ENCODE data around the gene WDR46.
A peak's percentile ranks its signal among the peaks of the same experiment; 100 is the strongest.

The WDR46 gene

DNA sequence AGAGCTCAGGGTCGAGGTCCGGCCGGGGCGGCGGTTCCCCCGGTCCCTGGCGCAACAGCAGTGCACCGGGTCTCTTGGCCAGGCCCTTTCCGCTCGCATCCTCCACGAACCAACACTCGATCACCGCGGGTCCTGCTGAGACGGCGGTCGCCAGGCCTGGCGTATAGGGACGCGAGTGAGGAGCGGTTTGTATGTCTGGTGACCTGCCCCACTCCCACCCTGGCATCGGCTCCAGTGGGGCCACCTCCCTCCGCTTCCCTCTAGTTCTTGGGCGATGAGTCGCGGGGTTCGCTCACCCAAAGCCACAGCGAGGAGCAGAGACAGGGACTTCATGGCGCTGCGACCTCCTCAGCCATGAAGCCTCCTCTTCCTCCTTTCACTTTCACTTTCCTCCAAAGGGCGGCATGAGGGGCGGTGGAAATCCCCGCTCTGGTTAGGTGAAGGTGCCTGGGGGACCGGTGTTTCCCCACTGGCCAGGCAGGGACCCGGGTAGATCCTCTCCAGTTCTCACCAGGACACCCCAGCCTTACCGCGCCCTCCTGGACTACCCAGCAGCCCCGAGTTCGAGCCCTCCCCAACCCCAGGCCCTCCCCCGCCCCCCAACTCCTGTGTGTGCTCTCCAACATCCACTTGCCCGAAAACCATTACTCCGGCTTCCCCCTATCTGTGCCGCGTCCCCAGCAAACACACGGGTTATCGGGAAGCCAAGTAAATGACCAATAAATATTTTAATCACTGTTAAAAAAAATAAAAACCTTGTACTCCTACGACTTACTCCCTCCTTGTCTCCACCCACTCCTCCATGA is 24.9 kb upstream of the WDR46 start, which contains the start of gene TAPBP:
TAPBP (minus strand) TSS at position 370 of the 806 bp plus-strand sequence; CDS start at position 333, 37 bp downstream.
- peak; percentile 85 to 92 (median 92) for DNase-seq

DNA sequence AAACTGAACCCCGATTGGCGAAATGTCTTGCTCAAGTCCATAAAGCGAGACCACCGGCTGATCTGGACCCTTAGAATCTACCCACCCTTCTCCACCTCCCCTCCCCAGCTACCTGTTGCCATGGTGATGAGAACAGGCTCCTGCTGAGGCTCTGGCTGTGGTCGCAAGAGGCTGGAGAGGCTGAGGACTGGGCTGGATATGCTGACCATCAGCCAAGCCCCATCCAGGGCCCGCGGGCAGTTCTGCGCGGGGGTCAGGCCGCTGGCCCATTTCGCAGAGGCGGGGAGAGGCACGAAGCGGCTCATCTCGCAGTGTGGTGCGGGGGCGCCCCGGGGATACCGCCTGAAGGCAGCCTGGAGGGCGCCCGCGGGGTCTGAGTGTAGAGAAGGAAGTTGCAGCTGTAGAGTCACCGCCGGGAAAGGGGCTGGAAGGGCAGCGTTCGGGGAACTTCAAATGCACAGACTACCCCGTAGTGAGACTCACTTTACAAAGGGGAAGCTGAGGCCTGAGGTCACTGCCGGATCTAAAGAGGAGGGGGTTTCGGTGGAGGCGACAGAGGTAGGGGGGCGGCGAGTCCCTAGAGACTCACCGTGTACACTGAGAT is 24.2 kb upstream of the WDR46 start:
- DNase-seq = peak; percentile 94 to 96 (median 95)

DNA sequence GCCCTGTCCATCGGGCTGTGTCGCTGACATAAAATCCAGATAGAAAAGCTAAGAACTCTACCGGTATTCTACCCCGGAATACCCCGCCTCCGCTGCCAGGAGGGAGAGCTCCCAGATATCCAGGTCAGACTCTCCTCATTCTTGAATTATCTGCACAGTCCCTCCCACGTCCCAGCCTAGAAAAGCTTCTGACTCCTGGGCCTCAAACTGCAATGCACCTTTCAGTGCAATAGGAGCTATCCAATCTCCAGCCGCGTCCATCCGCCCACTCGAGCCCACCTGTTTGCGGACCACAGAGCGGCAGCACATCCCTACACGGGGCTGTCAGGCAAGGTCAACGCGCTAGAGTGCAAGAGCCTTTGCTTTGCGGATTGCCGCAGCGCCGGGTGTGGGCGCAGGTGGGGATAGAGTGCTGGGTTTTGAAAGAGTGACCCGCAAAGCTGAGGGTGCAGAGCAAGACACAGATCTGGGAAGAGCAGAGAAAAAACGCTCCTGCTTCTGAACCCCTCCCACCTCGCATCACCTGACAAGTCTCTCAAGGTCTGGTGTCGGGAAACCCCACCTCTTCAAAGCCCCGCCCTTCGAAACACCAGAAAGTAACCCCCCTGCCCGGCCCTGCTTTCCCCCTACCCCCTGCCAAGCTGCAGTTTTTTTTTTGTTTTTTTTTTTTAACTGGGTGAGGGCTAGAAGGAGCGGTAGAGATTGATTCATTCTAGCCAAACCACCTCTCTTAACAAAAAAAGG is 23.5 kb upstream of the WDR46 start:
- DNase-seq = peak; percentile 67 to 84 (median 71)

DNA sequence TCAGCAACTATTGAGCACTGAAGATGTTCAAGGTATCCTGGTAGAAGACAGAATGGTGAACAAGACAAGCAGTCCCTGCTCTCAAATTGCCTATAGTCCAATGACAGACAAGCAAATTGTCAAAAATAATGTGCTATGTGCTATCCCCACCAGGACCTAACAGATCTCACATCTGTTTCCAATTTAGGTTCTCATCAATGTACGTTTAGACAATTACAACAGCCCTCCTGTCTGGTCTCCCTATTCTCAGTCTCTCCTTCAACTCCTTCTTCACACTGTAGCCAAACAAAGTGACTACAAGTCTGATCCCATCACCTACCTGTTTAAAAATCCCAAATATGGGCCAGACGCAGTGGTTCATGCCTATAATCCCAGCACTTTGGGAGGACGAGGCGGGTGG is 17.3 kb upstream of the WDR46 start:
- DNase-seq = no peak

DNA sequence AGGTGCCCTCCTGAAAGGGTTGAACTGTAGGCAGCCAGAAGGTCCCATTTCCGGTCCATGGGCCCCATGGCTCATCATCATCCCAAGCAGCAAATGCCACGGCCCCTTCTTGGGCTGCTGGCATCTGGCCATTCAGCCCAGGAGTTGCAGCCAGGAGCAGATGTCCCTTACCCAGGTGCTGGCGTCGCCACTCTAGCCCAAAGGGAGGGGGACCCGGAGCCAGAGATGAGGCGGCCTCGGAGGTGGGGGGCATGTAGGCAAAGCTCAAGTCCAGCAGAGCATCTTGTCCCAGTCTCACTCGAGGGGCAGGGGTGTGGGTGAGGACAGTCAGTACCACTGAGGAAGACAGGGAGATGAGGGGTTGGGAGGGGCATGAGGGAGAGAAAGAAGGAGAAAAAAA is 16.0 kb upstream of the WDR46 start:
- DNase-seq = no peak

DNA sequence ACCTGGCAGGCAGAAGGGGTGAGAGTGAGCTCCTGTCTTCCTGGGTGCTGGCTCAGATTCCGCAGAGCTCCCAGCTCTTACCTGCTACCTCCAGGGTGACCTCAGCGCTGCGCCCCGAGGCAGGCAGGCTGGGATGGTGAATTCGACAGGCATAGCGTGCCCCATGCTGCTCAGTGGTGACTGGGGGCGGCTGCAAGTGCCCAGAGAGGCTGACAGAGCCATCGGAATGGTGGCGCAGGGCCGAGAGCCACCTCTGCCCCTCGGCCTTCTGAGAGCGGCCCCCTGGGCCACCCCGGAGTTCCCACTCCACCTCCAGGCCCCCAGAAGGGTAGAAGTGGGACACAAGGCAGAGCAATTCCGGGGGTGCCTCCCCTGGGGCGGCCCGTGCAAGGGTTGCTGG is 15.2 kb upstream of the WDR46 start:
- DNase-seq = no peak

DNA sequence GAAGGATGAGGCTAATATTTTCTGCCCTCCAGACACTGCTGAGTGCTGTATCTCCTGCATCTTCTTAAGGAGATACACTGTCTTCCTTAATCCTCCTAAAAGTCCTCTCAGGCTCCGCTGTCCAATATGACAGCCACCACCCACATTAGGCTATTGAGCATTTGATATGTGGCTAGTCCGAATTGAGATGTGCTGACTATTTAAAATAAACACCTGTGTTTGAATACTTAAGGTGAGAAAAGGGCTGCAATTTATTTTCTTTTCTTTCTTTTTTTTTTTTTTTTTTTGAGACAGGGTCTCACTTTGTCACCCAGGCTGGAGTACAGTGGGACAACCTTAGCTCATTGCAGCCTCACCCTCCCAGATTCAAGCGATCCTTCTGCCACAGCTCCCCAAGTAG is 12.8 kb upstream of the WDR46 start:
- DNase-seq = no peak

DNA sequence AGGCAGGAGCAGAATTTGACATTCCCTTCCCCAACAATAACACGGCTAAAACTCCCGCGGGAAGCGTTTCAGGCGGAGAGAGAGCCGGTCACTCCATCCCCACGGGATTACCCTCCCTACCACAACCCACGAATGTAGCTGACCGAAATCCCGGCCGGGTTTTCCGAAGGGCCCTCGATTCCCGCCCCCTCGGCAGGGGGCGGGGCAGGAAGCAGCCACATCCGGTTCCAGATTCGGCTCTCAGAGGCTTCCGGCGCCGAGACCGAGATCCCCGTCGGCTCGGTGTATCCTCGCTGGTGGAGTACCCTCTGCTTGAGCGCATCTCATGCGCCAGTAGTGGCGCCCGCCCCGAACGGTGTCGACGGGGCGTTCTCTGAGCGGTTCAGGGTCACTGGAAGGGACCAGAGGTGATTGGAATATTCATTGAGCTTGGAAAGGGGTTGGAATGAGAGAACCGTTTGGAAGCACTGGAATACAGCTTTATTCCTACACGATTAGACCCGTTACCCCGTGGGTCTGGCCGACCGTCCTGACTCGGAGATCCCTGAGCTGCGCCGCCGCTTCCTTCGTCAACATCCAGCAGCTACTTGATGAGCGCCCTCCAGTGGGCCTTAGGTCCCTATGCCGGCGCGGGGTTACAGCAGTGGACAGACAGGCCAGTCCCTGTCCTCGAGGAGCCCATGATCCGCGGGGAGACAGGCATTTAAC is 10.4 kb upstream of the WDR46 start:
- peak; percentile 97 to 99 (median 98) for DNase-seq

DNA sequence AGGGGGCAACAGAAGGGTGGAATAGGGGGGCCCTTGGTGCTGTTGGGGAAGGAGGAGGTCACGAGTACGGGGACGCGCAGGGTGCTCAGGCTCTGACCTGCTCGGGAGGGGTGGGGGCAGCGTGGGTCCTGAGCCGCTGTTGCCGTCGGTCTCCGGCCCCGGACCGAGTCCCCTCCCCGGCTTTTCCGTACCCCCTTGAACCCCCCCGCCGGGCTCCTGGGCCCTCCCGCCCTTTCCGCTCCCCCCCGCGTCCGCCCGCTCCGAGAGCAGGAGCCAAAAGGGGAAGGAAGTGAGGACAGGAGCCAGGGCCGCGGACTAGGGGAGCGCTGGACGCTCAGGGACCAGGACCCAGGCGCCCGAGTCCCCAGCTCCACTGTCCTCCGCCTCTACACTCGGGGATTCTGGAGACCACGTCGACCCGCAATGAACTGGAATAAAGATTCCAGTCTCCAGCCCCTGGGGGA is 9.8 kb upstream of the WDR46 start, which contains the start of gene RGL2:
RGL2 (minus strand) TSS at position 170 of the 464 bp plus-strand sequence. CDS start 332 bp downstream, outside the sequence.
- peak; percentile 63 to 82 (median 68) for DNase-seq

DNA sequence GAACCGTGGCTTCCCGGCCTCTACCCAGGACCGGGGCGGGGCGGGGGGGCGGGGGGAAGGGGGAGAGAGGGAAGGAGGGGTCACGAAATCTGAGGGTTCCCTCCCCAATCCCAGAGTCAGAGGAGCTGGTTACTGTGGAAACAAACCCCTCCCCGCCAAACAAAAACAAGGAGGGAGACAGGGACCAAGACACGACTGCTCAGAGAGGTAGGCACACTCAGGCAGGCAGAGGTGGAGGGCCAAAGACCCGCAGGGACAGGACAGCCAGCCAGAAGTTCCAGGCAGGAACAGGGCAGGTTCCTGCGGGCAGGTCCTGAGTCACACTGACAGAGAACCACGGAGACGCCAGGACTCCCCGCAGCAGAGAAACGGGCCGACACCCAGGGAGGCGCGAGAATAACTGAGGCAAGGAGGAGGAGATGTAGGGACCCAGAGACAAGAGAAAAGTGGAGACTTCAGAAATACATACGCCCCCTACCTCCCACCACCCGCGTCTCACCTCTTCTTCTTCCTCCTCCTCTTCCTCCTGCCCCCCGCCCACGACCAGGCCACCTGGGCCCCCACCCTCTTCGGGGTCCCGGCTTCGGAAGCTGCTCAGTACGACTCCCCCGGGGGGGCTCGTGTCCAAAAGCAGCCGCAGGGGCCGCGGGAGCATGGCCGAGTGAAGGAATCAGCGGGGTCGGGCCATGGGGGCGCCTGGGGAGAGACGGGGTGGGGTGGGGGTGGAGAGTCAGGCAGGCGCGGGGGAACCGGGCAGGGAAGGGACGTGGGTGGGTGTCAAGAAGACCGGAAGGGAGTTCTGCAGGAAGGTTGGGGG is 9.1 kb upstream of the WDR46 start:
- DNase-seq = peak; percentile 76 to 81 (median 79)

DNA sequence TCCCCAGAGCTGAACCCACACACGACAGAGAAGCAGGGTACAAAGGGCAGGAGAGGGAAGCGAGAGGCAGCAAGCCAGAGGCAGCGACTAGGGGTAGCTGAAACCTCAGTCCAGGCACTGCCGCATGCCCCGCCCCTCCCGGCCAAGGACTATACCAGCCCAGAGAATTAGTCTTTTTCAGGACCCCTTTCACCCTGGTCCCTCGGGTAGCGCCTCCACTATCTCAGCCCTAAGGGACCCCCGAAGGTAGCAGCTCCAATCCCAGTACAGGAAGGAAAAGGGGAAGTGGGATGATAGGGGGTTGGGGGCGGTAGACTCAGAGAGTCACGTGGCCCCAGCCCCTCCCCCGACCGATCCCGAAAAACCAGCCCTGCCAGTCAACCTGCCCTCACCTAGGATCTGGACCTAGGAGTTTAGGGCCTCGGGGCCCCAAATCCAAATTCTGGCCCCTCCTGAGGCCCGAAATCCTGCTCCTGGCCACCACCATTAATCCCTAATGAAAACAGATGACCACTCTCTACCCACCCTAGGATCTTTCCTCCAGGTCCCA is 8.4 kb upstream of the WDR46 start:
- DNase-seq = peak in 2 of 3 donors; percentile 44 to 52

DNA sequence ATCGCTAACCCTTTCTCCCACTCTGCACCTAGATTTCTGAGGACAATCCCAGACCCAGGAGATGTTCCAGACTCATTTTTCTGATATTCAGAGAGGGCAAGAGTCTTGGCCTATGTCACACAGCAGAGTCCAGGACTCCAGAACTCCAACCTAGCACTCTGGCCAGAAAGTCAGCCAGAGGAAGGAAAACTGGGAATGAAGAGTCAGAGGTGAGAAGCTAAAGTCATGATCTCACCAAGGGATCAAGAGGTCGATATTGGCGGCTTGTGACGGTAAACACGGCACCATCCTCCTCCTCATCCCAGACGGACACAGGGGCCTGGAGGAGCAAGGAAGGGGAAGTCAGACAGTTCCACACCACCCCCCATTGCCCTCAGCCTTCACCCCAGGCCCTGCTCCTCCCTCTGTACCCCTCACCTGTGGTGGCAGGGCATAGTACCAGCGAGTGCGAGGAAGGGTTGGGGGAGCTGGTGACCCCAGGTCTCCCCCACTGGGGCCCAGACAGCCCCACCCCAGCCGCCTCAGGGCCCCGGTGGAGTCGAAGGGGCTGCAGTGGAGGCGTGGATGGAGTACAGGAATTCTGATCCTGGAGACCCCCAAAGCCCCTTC is 7.9 kb upstream of the WDR46 start:
- no peak for DNase-seq

DNA sequence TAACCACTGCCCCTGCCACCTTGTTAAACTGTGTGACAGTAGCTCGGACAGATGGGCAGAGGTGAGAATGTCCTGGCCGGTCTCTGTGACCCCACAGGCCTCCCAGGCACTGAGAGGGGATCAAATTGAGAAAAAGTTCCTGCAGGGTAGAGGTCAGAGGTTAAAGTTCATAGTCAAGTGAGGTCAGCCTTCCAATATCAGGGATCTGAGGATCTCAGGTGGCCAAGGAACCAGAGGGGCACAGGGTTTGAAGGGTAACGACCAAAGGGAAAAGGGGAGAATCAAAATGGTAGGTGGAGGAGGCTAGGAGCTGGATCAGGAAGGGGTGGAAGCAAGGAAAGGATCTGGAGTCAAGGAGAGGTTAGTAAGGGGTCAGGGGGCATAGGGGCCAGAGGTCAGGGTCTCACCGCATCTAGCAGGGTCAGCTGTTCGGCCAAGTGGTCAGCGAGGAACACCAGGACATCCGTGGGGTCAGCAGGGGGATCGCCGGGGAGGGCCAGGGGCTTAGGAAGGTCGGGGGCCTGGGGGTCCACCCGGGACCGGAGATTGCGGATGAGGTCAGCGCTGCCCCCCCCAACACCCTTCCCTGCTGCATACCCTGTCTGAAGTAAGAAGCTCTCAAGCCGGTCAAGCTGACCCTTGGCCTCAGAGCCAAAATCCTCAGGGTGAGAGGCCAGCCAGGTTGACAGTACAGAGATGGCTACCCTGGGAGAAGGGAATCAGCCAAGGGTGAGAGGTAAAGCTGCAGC is 6.8 kb upstream of the WDR46 start:
- no peak for DNase-seq

DNA sequence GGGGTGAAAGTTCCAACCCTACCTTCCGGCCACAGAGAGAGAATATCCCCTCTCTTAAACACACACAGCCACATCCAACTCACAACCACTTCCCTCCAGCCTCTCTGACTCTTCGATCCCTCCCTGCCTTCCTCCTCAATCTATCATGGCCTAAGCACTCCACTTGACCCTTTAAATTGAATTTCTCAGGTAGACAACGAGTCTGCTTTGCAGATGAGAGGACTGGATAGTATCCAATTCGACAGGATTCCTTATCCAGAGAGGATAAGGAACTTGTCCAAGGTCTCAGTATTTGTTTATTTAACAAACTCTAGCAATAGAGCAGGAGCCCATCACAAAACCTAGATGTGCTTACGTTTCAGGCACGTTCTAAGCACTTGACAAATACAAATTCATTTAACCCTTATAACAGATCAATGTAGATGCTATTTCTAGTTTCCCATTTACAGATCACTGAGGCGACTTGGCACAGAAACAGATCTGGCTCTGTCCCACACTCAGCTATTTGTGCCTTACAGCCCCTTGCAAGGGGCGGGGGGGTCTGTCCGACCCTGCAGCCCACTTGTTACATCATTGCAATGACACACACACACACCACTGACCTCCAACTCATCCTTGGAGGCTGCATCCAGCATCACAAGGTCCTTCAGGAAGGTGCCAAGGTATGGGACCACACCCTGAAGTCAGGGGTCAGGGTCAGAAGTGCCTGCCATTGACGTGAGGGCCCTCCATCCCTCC is 5.2 kb upstream of the WDR46 start:
- no peak for DNase-seq

DNA sequence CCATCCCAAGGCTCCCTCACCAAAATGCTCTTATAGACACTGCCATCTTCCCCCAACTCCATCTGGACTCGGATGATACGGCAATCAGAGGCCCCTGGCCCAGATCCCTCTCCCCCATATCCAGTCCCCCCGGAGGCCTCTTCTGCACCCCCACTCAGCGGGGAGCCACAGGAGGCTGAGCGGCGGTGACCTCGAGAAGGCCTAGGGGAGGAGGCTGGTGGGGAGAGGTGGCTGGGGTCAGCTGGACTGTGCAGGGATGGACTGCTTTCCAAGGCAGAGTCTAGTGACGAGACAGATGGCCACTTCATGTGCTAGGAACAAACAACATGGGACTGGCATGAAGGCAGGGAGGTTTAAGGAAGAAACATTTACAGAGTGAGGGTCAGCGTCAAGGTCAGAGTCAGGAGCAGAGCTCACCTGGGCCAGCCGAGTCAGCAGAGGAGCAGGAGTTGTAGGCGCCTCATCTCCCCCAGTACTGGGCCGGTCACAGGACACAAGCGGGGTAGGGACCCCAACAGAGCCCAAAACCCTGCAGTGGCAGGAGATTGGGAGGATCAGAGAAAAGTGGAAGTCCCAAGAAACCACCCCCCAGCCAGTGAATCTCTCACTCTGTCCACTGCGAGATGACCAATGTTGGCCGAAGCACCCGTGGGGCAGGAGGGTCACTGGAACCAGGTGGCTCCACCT is 4.1 kb upstream of the WDR46 start:
- no peak for DNase-seq

DNA sequence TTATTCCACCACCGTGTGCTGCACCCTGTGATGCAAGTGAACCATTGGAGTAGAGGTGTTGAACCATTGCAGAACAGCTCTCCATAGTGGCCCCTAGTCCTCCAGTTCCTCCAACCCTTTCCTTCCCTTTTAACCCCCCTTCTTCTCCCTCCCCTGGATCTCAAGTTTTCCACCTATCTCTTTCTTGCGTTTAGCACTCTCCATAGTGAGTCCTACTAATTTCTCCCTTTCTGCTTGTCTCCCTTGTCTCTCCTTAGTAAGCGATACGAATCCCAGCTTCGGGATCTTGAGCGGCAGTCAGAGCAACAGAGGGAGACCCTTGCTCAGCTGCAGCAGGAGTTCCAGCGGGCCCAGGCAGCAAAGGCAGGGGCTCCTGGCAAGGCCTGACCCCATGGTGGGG is 1.4 kb upstream of the WDR46 start:
- DNase-seq = no peak

DNA sequence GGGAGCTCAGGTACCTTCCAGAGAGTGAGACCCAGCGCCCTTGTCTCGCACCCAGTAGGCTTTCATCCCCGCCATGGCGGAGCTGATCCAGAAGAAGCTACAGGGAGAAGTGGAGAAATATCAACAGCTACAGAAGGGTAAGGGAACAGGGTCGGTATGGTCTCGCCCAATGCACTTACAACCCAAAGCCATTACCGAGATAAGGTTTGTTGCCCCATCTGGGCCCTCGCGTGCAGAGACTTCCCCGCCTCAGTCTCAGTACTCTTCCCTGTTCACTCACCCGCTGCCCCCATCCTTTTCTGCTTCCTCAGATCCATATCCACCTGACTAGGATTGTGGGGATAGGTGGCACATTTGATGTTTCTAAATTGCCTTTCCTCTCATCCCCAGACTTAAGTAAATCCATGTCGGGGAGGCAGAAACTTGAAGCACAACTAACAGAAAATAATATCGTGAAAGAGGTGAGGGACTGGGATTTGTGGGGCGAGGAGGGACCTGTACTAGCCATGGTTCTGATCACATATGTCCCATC is 811 bp upstream of the WDR46 start:
- DNase-seq = peak in 1 of 3 donors; percentile 8

DNA sequence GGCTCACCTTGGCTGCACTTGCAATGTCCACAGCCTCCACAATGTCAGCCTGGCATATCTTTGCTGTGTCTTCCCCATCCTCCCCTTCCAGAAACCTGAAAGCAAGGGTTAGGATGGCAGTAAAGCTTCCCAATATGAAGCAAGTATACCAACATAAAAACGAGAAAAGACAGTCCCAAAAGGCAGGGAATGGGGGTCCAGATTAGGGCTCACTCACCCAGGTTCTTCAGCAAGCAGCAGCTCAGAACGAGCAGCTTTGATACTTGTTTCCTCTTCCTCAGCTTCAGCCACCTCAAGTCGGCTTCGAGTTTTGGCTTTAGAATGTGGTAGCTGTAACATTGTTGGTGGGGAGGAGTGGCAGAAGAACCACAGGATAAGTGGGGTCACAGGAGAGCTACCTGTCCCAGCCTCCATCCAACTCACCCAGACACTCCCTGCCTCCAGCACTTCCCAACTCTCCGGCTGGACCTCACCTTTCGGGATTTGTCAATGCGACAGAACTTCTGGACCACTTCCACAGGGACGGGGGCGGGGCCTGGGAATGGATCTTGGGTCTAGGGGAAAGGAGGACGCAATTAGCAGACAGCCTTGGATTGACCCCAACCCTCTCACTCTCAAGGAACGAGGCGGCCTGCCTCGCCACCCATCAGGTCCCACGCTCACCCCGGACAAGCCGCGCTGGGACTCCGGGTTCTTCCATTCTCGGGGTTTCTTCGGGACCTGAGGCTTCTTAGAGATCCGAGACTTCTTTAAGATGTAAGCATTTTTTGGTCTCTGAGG is 708 bp downstream of the WDR46 start:
- no peak for DNase-seq
